ENCODE data around the gene GARIN5B. TPM values are rescaled to one million over a fixed set of nuclear protein-coding genes. Genes with fewer than 3 reads are reported as not detected.

Gene GARIN5B
- total RNA-seq, 2 donors from 2014 or later = not detected

- no peak overlapping the region for H3K27ac Mint-ChIP-seq
- H3K27me3 Mint-ChIP-seq = peaks cover 36% of the 10 kb centered on the region
- peaks cover 17% of the 10 kb centered on the region for H3K4me1 Mint-ChIP-seq
- peaks cover 11% of the 10 kb centered on the region for H3K36me3 Mint-ChIP-seq (ENCODE audit: low read depth)
- ATAC-seq (replicated peaks) = no peak
- peak overlapping the region; percentile 68 for H3K4me3 Mint-ChIP-seq
- no peaks in the 10 kb centered on the region for H3K9me3 Mint-ChIP-seq
Observed at GRCh38 chr19:55352549-55353145, 10.4 kb downstream of the GARIN5B start.

GRCh38 chr19:55352040-55352439 is 11.0 kb downstream of the GARIN5B start:
- peaks cover 11% of the 10 kb centered on the region for H3K36me3 Mint-ChIP-seq (ENCODE audit: low read depth)
- ATAC-seq (replicated peaks) = no peak
- no peaks in the 10 kb centered on the region for H3K9me3 Mint-ChIP-seq
- peaks cover 31% of the 10 kb centered on the region for H3K27me3 Mint-ChIP-seq
- H3K27ac Mint-ChIP-seq = no peak overlapping the region
- peaks cover 17% of the 10 kb centered on the region for H3K4me1 Mint-ChIP-seq
- H3K4me3 Mint-ChIP-seq = no peak overlapping the region

GRCh38 chr19:55350620-55351315 is 12.3 kb downstream of the GARIN5B start:
- Mint-ChIP-seq H3K27ac (no peak overlapping the region), H3K9me3 (no peaks in the 10 kb centered on the region), H3K4me3 (no peak overlapping the region), H3K4me1 (peaks cover 17% of the 10 kb centered on the region), H3K27me3 (peaks cover 30% of the 10 kb centered on the region), H3K36me3 (ENCODE audit: low read depth) (peaks cover 11% of the 10 kb centered on the region)
- no peak for ATAC-seq (replicated peaks)

- Mint-ChIP-seq H3K27ac (no peak overlapping the region), H3K36me3 (ENCODE audit: low read depth) (peaks cover 23% of the 10 kb centered on the region), H3K4me1 (peaks cover 17% of the 10 kb centered on the region), H3K27me3 (peaks cover 23% of the 10 kb centered on the region), H3K4me3 (no peak overlapping the region), H3K9me3 (no peaks in the 10 kb centered on the region)
- no peak for ATAC-seq (replicated peaks)
Observed at GRCh38 chr19:55348317-55349034, 14.6 kb downstream of the GARIN5B start.

- Mint-ChIP-seq H3K27ac (no peak overlapping the region), H3K4me1 (peaks cover 8% of the 10 kb centered on the region), H3K27me3 (peaks cover 15% of the 10 kb centered on the region), H3K36me3 (ENCODE audit: low read depth) (peaks cover 20% of the 10 kb centered on the region), H3K9me3 (no peaks in the 10 kb centered on the region), H3K4me3 (no peak overlapping the region)
- ATAC-seq (replicated peaks) = no peak
Observed at GRCh38 chr19:55347442-55348009, 15.5 kb downstream of the GARIN5B start.

- Mint-ChIP-seq H3K27me3 (peaks cover 9% of the 10 kb centered on the region), H3K9me3 (no peaks in the 10 kb centered on the region), H3K36me3 (ENCODE audit: low read depth) (peaks cover 20% of the 10 kb centered on the region), H3K4me1 (peaks cover 7% of the 10 kb centered on the region), H3K27ac (no peak overlapping the region), H3K4me3 (no peak overlapping the region)
- ATAC-seq (replicated peaks) = no peak
Observed at GRCh38 chr19:55346725-55347441, 16.2 kb downstream of the GARIN5B start.

- no peak for ATAC-seq (replicated peaks)
- Mint-ChIP-seq H3K9me3 (no peaks in the 10 kb centered on the region), H3K36me3 (ENCODE audit: low read depth) (peaks cover 20% of the 10 kb centered on the region), H3K27me3 (peaks cover under 1% of the 10 kb centered on the region), H3K4me3 (no peak overlapping the region), H3K4me1 (peaks cover 5% of the 10 kb centered on the region), H3K27ac (no peak overlapping the region)
Observed at GRCh38 chr19:55345818-55346724, 17.0 kb downstream of the GARIN5B start.

GRCh38 chr19:55345101-55345817 is 17.8 kb downstream of the GARIN5B start:
- Mint-ChIP-seq H3K36me3 (ENCODE audit: low read depth) (peaks cover 20% of the 10 kb centered on the region), H3K4me1 (peaks cover 5% of the 10 kb centered on the region), H3K27ac (no peak overlapping the region), H3K27me3 (no peaks in the 10 kb centered on the region), H3K9me3 (no peaks in the 10 kb centered on the region), H3K4me3 (no peak overlapping the region)
- no peak for ATAC-seq (replicated peaks)

- Mint-ChIP-seq H3K36me3 (ENCODE audit: low read depth) (peaks cover 24% of the 10 kb centered on the region), H3K27me3 (no peaks in the 10 kb centered on the region), H3K27ac (no peak overlapping the region)
Observed at GRCh38 chr19:55344444-55344843, 18.6 kb downstream of the GARIN5B start.

GRCh38 chr19:55341595-55342531 is 21.2 kb downstream of the GARIN5B start:
- peaks cover 32% of the 10 kb centered on the region for H3K36me3 Mint-ChIP-seq (ENCODE audit: low read depth)
- H3K27ac Mint-ChIP-seq = peak overlapping the region; percentile 99
- H3K4me3 Mint-ChIP-seq = peak overlapping the region; percentile 89
- ATAC-seq (replicated peaks) = no peak
- peaks cover 10% of the 10 kb centered on the region for H3K4me1 Mint-ChIP-seq
- H3K9me3 Mint-ChIP-seq = no peaks in the 10 kb centered on the region
- peaks cover 3% of the 10 kb centered on the region for H3K27me3 Mint-ChIP-seq

More at GRCh38 chr19:55344444-55344843, 18.6 kb downstream of the GARIN5B start:
- Mint-ChIP-seq H3K4me1 (peaks cover 5% of the 10 kb centered on the region), H3K4me3 (no peak overlapping the region), H3K9me3 (no peaks in the 10 kb centered on the region)
- ATAC-seq (replicated peaks) = no peak

- Mint-ChIP-seq H3K36me3 (ENCODE audit: low read depth) (peaks cover 32% of the 10 kb centered on the region), H3K9me3 (no peaks in the 10 kb centered on the region), H3K27ac (peak overlapping the region; percentile 99), H3K4me1 (peaks cover 10% of the 10 kb centered on the region), H3K27me3 (peaks cover 3% of the 10 kb centered on the region), H3K4me3 (peak overlapping the region; percentile 89)
- ATAC-seq (replicated peaks) = no peak
Observed at GRCh38 chr19:55341171-55341588, 21.9 kb downstream of the GARIN5B start.

- Mint-ChIP-seq H3K27ac (peak overlapping the region; percentile 99), H3K27me3 (peaks cover 3% of the 10 kb centered on the region), H3K9me3 (no peaks in the 10 kb centered on the region), H3K4me1 (peaks cover 10% of the 10 kb centered on the region), H3K36me3 (ENCODE audit: low read depth) (peaks cover 32% of the 10 kb centered on the region), H3K4me3 (peak overlapping the region; percentile 89)
- ATAC-seq (replicated peaks) = no peak
Observed at GRCh38 chr19:55340784-55341147, 22.3 kb downstream of the GARIN5B start.
